ENCODE data around the gene POLD2. TPM values are rescaled to one million over a fixed set of nuclear protein-coding genes. Genes with fewer than 3 reads are reported as not detected.
A peak's percentile ranks its signal among the peaks of the same experiment; 100 is the strongest.

POLD2 gene
- total RNA-seq, 2 experiments from 2014 or later = 45.2 to 48.3 TPM

- Histone ChIP-seq H3K27ac (ENCODE audit: low read depth in 1 of 2, low read length in 2 of 2) (no peak overlapping the region), H3K4me1 (ENCODE audit: insufficient read depth, low read length) (peaks cover 30% of the 10 kb centered on the region), H3K36me3 (ENCODE audit: insufficient read depth, low read length) (peaks cover 3% of the 10 kb centered on the region), H3K27me3 (ENCODE audit: control insufficient read depth in 1 of 2, insufficient read depth in 2 of 2, low read length in 2 of 2) (no peaks in the 10 kb centered on the region), H3K4me3 (ENCODE audit: low read length) (no peak overlapping the region), H3K9me3 (ENCODE audit: control insufficient read depth in 1 of 2, insufficient read depth in 1 of 2, low read length in 2 of 2) (peaks cover 0 to 6% of the 10 kb centered on the region in 2 experiments)
- CTCF ChIA-PET = no interaction called here
- POLR2A ChIA-PET = interaction anchor here (0.7 to 2.4 kb wide), 8 partner anchors 8 to 420 kb away, joined by 3 to 14 read pairs (median 6); partner anchors contain the start of genes DBNL and POLD2
- no peaks in the 10 kb centered on the region for H3K27me3 Mint-ChIP-seq
- no peak overlapping the region for H3K4me3 Mint-ChIP-seq
- peaks cover 32% of the 10 kb centered on the region for H3K4me1 Mint-ChIP-seq (ENCODE audit: low read depth)
- ATAC-seq (ENCODE audit: poor library complexity) (no peak), DNase-seq (peak in 1 of 14 experiments; percentile 31)
- peaks cover 11% of the 10 kb centered on the region for H3K36me3 Mint-ChIP-seq (ENCODE audit: low read depth)
- no peak overlapping the region for H3K27ac Mint-ChIP-seq
- TF ChIP-seq CTCF (IDR thresholded peaks at IDR 0.05) = no peak
- no peaks in the 10 kb centered on the region for H3K9me3 Mint-ChIP-seq
- intact Hi-C loops (cut with DNase I, micrococcal nuclease) = no loop called here
These were observed 56.0 kb downstream of the POLD2 start for GRCh38 chr7:44067064-44067951.

- H3K27ac Mint-ChIP-seq = no peak overlapping the region
- H3K27ac ChIP-seq (ENCODE audit: low read depth in 1 of 2, low read length in 2 of 2) = no peak overlapping the region
- H3K4me1 ChIP-seq (ENCODE audit: insufficient read depth, low read length) = peaks cover 29% of the 10 kb centered on the region
- peaks cover 8% of the 10 kb centered on the region for H3K36me3 ChIP-seq (ENCODE audit: insufficient read depth, low read length)
- ATAC-seq (ENCODE audit: poor library complexity) (no peak), DNase-seq (peak in 1 of 14 experiments; percentile 35)
- H3K4me1 Mint-ChIP-seq (ENCODE audit: low read depth) = peaks cover 29% of the 10 kb centered on the region
- H3K4me3 Mint-ChIP-seq = no peak overlapping the region
- peaks cover 0 to 6% of the 10 kb centered on the region in 2 experiments for H3K9me3 ChIP-seq (ENCODE audit: control insufficient read depth in 1 of 2, insufficient read depth in 1 of 2, low read length in 2 of 2)
- no peaks in the 10 kb centered on the region for H3K27me3 Mint-ChIP-seq
- TF ChIP-seq CTCF (IDR thresholded peaks at IDR 0.05) = no peak
- POLR2A ChIA-PET = interaction anchor here (0.9 to 2.4 kb wide), 6 partner anchors 9 to 39 kb away, joined by 3 to 9 read pairs (median 6); partner anchors contain the start of gene DBNL
- CTCF ChIA-PET = interaction anchor here (1.0 kb wide), 1 partner anchor 134 kb away, joined by 3 read pairs; the partner anchor contains the start of gene YKT6
- intact Hi-C loops (cut with DNase I, micrococcal nuclease) = no loop called here
- H3K4me3 ChIP-seq (ENCODE audit: low read length) = no peak overlapping the region
- H3K27me3 ChIP-seq (ENCODE audit: control insufficient read depth in 1 of 2, insufficient read depth in 2 of 2, low read length in 2 of 2) = no peaks in the 10 kb centered on the region
- H3K9me3 Mint-ChIP-seq = no peaks in the 10 kb centered on the region
- peaks cover 8% of the 10 kb centered on the region for H3K36me3 Mint-ChIP-seq (ENCODE audit: low read depth)
These were observed 56.8 kb downstream of the POLD2 start for GRCh38 chr7:44066494-44067063.

GRCh38 chr7:44066111-44066460, 57.3 kb downstream of the POLD2 start:
- Mint-ChIP-seq H3K36me3 (ENCODE audit: low read depth) (peaks cover 9% of the 10 kb centered on the region), H3K27ac (peak overlapping the region; percentile 63), H3K4me3 (no peak overlapping the region), H3K9me3 (no peaks in the 10 kb centered on the region), H3K4me1 (ENCODE audit: low read depth) (peaks cover 29% of the 10 kb centered on the region), H3K27me3 (no peaks in the 10 kb centered on the region)
- intact Hi-C loops (cut with DNase I, micrococcal nuclease) = no loop called here
- H3K27me3 ChIP-seq (ENCODE audit: control insufficient read depth in 1 of 2, insufficient read depth in 2 of 2, low read length in 2 of 2) = no peaks in the 10 kb centered on the region
- ATAC-seq (ENCODE audit: poor library complexity) (no peak), DNase-seq (no peak)
- ChIA-PET CTCF (interaction anchor here (1.0 kb wide), 1 partner anchor 135 kb away, joined by 3 read pairs; the partner anchor contains the start of gene YKT6), POLR2A (interaction anchor here (0.8 to 2.1 kb wide), 5 partner anchors 14 to 40 kb away, joined by 3 to 9 read pairs (median 5); partner anchors contain the start of gene DBNL)
- peaks cover 0 to 6% of the 10 kb centered on the region in 2 experiments for H3K9me3 ChIP-seq (ENCODE audit: control insufficient read depth in 1 of 2, insufficient read depth in 1 of 2, low read length in 2 of 2)
- peaks cover 29% of the 10 kb centered on the region for H3K4me1 ChIP-seq (ENCODE audit: insufficient read depth, low read length)
- no peak for TF ChIP-seq CTCF (IDR thresholded peaks at IDR 0.05)
- H3K36me3 ChIP-seq (ENCODE audit: insufficient read depth, low read length) = peaks cover 12% of the 10 kb centered on the region
- no peak overlapping the region for H3K27ac ChIP-seq (ENCODE audit: low read depth in 1 of 2, low read length in 2 of 2)
- H3K4me3 ChIP-seq (ENCODE audit: low read length) = no peak overlapping the region

All from CD4-positive, alpha-beta T cell (primary cell).